ENCODE results near the gene SPDYE3.
"Not testable (repeated sequence)": the region's sequence is repeated elsewhere in the genome, so short reads cannot be mapped to it uniquely, and the experiment has no call there.

The SPDYE3 gene

DNA sequence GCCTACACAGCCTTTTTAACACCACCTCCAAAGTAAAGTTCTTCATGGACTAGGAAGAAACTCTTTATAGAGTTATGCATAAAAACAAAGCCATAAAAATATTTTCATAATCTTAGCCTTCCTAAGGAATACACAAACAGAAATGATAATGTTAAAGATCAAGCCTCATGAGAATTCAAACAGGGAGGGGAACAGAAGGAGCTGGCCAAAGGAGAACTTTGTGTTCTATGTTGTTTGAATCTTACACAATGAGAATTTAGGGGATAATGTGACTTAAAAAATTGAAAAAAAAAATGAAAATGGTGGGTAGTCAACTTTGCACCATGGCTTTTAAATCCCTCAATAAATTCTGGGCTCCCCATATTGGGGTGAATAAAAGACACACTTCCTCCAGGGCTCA, 41.3 kb downstream of the SPDYE3 start:
- no peak for DNase-seq (ENCODE audit: low read depth in 1 of 2, low spot score in 1 of 2)

DNA sequence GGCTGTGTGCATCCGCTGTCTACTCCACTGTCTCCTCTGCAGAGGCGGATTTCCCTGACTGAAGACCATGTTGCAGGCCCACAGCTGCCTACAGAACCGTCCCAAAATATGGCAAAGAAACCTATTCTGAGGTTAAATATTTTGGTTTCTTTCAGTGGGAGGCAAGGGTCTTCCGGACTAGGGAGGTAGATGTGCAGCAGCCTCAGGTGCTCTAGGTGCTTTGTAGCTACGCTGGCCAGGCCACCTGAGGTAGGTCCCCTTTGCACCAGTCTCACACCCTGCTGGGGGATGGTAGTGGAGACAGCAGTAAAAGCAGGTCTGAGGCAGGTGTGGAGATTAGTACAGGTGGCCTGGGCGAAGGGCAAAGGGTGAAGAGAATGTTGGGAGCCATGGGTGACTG, 42.3 kb downstream of the SPDYE3 start:
- no peak for DNase-seq (ENCODE audit: low read depth in 1 of 2, low spot score in 1 of 2)

DNA sequence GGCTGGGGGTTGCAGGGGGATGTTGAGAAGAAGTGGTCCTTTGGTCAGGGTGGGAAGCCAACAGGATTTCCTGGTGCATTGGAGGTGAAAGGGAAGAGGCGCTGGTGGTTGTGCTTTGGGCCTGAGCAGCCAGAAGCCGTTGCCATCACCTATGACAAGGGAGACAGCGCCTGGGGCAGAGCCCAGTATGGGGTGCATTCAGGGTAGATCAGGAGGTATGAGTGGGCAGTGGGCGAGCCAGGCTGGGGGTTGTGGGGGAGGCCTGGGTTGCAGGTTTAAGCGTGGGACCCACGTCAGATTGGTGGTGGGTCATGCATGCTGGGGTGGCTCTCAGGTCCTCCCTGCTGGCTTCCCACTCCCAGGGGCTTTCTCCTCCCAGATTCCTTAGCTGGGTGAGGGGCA, 44.2 kb downstream of the SPDYE3 start:
- no peak for DNase-seq (ENCODE audit: low read depth in 1 of 2, low spot score in 1 of 2)

DNA sequence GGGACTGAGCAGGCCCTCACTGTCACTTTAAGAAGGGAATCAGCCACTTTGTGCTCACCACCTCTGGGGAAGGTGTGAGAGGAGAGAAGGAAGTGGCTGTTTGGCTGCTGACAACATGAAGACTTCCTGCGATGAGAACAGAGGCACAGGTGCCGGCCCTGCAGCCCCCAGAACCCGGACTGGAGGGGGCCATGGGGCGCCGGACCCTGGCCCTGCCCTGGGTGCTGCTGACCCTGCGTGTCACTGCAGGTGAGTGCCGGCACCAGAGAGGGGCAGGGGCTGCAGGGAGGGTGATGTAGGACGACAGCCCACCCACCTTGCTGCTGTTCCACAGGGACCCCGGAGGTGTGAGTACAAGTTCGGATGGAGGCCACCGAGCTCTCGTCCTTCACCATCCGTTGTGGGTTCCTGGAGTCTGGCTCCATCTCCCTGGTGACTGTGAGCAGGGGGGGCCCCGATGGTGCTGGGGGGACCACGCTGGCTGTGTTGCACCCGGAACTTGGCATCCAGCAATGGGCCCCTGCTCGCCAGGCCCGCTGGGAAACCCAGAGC, 44.8 kb downstream of the SPDYE3 start:
- DNase-seq (ENCODE audit: low read depth in 1 of 2, low spot score in 1 of 2) = not testable (repeated sequence)

GRCh38 chr7:100352984-100353684, 45.6 kb downstream of the SPDYE3 start:
- no peak for DNase-seq (ENCODE audit: low read depth in 1 of 2, low spot score in 1 of 2)

DNA sequence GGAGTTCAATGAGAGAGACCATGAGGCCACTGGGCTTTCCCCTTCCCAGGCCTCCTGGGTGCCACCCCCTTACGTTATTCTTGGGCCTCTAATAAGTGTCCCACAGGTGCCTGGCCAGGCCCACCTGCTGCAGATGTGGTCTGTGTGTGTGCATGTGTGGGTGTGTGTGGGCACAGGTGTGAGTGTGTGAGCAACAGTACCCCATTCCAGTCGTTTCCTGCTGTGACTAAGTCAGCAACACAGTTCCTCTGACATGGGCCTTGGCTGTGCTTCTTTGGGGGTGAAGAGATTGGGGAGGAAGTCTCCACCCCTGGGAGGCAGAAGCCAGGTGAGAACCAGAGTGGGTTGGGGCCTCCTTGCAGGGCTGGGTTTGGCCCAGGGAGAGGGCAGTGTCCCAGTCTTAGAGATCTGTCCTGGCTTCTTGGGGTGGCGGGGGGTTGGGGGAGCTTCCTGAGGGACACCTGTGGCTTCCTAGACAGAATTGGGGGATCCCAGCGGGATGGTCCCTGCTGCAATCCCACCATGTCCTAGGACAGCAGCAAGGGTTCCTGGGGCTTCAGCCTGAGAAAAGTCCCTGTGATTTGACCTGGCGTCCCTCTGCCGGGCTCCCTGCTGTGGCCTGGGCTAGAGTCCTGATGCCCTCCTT, 46.3 kb downstream of the SPDYE3 start:
- no peak for DNase-seq (ENCODE audit: low read depth in 1 of 2, low spot score in 1 of 2)

DNA sequence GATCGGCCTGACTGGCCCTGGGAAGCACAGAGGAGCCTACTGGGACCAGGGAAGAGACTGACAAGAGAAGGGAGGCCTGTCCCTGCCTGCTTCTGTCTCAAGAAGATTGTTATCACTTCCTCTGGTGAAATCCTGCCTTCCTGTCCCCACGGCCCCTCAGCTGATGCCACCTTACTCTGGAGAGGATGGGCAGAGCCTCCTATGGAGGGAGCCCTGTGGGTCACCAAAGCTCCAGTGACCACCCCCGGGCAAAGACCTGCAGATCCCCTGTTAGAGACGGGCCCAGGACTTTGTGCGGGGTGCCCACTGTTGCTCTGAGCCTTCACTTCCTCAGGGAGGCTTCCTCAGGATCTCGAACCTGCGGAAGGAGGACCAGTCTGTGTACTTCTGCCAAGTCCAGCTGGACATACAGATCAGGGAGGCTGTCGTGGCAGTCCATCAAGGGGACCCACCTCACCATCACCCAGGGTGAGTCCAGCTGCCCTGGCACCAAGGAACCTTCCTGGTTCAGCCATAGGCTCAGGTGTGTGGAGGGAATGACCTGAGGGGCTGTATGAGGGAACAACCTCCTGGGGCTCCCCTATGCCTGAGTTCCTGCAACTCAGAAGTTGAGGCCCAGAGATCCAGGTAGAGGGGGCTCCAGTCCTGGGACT, 49.0 kb downstream of the SPDYE3 start:
- no peak for DNase-seq (ENCODE audit: low read depth in 1 of 2, low spot score in 1 of 2)

DNA sequence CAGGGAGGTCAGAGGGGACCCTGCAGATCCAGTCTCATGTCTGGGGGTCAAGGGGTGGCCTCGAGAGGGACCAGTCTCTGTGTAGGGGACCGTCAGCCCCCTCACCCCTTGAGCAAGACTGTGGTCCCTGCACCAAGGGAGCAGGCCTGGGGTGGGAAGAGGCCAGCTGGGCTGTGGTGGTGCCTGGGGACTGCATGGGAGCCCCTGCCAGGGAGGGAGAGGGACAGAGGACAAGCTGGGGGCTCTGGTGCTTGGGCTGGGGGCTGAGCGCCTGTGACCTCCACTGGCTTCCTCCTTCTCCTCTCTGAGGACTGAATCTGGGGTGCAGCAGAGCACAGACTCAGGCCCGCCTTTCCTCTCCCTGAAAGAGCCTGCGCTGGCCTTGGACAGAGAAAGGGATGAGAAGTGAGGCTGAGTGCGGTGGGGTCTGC, 49.6 kb downstream of the SPDYE3 start:
- no peak for DNase-seq (ENCODE audit: low read depth in 1 of 2, low spot score in 1 of 2)

GRCh38 chr7:100358027-100358856, 50.7 kb downstream of the SPDYE3 start, which contains the start of gene PILRB:
PILRB (plus strand) TSS chr7:100358117; CDS start chr7:100358303, 186 bp downstream.
- DNase-seq (ENCODE audit: low read depth in 1 of 2, low spot score in 1 of 2) = no peak

DNA sequence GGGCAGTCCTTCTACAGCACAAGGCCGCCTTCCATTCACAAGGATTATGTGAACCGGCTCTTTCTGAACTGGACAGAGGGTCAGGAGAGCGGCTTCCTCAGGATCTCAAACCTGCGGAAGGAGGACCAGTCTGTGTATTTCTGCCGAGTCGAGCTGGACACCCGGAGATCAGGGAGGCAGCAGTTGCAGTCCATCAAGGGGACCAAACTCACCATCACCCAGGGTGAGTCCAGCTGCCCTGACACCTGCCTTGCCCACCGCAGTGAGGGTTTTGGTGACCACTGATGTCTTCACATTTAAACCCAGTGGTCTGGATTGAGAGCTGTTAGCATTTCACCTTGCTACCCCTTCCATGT, 51.3 kb downstream of the SPDYE3 start:
- no peak for DNase-seq (ENCODE audit: low read depth in 1 of 2, low spot score in 1 of 2)

GRCh38 chr7:100360135-100360854, 52.8 kb downstream of the SPDYE3 start:
- DNase-seq (ENCODE audit: low read depth in 1 of 2, low spot score in 1 of 2) = no peak

DNA sequence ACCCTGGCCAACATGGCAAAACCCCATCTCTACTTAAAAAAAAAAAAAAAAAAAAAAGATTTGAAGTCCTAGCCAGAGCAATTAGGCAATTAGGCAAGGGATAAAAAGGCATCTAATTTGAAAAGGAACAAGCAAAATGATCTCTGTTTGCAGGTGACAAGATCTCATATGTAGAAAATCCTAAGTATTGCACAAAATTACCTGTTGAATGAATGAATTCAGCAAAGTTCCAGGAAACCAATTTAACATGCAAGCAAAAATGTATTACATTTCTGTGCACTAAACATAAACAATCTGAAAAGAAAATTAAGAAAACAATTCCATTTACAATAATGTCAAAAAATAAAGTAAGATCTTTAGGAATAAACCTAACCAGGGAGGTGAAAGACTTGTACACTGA, 55.6 kb downstream of the SPDYE3 start:
- no peak for DNase-seq (ENCODE audit: low read depth in 1 of 2, low spot score in 1 of 2)

GRCh38 chr7:100363797-100364196, 56.3 kb downstream of the SPDYE3 start:
- not testable (repeated sequence) for DNase-seq (ENCODE audit: low read depth in 1 of 2, low spot score in 1 of 2)

- DNase-seq (ENCODE audit: low read depth in 1 of 2, low spot score in 1 of 2) = no peak
These were observed 57.0 kb downstream of the SPDYE3 start for GRCh38 chr7:100364480-100364879.

- DNase-seq (ENCODE audit: low read depth in 1 of 2, low spot score in 1 of 2) = not testable (repeated sequence)
These were observed 58.5 kb downstream of the SPDYE3 start for GRCh38 chr7:100365998-100366367.

DNA sequence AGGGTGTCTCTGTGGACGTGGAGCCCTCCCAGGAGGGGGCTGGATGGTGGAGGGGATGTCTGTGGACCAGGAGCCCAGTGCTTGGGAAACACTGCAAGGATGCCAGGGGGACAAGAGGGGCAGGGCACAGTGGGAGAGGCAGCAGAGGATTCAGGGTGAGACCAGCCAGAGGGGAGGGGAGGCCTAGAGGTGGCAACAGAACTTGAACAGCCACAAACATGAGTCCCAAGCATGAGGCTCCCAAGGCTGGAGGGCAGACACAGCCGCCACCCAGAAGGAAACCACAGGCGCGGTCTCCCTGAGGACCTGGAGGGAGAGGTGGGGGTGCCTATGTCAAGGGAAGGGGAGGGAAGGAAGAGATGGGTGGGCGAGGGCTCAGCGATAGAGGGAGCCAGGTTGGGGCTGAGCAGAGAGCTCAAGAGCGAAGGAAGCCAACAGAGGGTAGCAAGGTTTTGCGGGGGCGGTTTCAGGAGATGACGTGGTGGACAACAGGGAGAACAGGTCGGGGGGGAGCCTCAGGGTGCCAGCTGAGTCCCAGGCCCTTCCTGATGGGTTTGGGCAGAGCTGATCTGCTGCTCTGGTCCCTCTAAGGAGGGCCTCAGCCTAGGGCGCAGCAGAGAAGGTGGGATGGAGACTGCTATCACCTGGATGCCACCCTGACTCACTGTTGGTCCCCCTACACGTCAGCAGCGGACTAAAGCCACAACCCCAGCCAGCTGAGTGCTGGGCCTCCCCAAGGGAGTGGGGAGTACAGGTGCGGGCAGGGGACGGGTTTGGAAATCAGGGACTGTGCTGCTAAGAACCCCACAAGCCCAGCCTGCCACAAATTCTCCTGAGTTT, 59.1 kb downstream of the SPDYE3 start:
- no peak for DNase-seq (ENCODE audit: low read depth in 1 of 2, low spot score in 1 of 2)

DNA sequence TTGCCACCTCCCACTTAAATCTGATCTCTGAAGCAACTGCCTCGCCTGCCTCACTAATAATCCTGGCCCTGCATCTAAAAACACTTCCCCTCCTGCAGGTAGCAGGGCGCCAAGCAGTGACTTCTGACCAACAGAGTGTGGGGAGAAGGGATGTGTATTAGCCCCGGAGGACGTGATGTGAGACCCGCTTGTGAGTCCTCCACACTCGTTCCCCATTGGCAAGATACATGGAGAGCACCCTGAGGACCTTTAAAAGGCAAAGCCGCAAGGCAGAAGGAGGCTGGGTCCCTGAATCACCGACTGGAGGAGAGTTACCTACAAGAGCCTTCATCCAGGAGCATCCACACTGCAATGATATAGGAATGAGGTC, 59.7 kb downstream of the SPDYE3 start:
- DNase-seq (ENCODE audit: low read depth in 1 of 2, low spot score in 1 of 2) = no peak

GRCh38 chr7:100367676-100368613, 60.4 kb downstream of the SPDYE3 start:
- DNase-seq (ENCODE audit: low read depth in 1 of 2, low spot score in 1 of 2) = no peak

GRCh38 chr7:100369105-100369504, 61.6 kb downstream of the SPDYE3 start:
- no peak for DNase-seq (ENCODE audit: low read depth in 1 of 2, low spot score in 1 of 2)
